Large intestine (tissue), 3 donors: Measurements from ENCODE around the gene VPS13A. TPM values are rescaled to one million over a fixed set of nuclear protein-coding genes. Genes with fewer than 3 reads are reported as not detected.

Source experiments
- DNase-seq, 2 donors: peaks; one replicate each; pipeline versions ENCODE4 v3.0.0 to v3.0.0-alpha.2; 2013
- H3K27ac ChIP-seq: one replicate; pipeline ENCODE4 v1.5.1; 2013; ENCODE audit warnings: low read length
- H3K27me3 ChIP-seq: 2 replicates; pipeline ENCODE4 v1.6.1; 2013; ENCODE audit warnings: low read length; ENCODE audit not compliant: control insufficient read depth, insufficient read depth
- H3K36me3 ChIP-seq: 2 replicates; pipeline ENCODE4 v1.6.1; 2013; ENCODE audit warnings: low read length; ENCODE audit not compliant: control insufficient read depth, insufficient read depth
- H3K4me1 ChIP-seq: one replicate; pipeline ENCODE4 v1.6.1; 2013; ENCODE audit warnings: low read length; ENCODE audit not compliant: control insufficient read depth, insufficient read depth
- H3K4me3 ChIP-seq: one replicate; pipeline ENCODE4 v1.5.1; 2013; ENCODE audit warnings: low read length
- H3K9me3 ChIP-seq: one replicate; pipeline ENCODE4 v1.6.1; 2013; ENCODE audit warnings: mild to moderate bottlenecking, low read depth, low read length, moderate library complexity; ENCODE audit not compliant: control insufficient read depth
- WGBS: methylation state at CpG from one replicate; pipeline ENCODE4 v1.1.5; 2013; ENCODE audit warnings: low lambda C conversion rate; ENCODE audit not compliant: insufficient coverage; 5-methylcytosine and 5-hydroxymethylcytosine counted together
- polyA plus RNA-seq: library from polyadenylated mRNA; unstranded; fragments of 120-200 nt; gene quantifications from one replicate; pipeline ENCODE4 v1.2.1, GENCODE V29; 2013

VPS13A gene
- polyA plus RNA-seq, 1 donor, result 56.0 TPM

DNA sequence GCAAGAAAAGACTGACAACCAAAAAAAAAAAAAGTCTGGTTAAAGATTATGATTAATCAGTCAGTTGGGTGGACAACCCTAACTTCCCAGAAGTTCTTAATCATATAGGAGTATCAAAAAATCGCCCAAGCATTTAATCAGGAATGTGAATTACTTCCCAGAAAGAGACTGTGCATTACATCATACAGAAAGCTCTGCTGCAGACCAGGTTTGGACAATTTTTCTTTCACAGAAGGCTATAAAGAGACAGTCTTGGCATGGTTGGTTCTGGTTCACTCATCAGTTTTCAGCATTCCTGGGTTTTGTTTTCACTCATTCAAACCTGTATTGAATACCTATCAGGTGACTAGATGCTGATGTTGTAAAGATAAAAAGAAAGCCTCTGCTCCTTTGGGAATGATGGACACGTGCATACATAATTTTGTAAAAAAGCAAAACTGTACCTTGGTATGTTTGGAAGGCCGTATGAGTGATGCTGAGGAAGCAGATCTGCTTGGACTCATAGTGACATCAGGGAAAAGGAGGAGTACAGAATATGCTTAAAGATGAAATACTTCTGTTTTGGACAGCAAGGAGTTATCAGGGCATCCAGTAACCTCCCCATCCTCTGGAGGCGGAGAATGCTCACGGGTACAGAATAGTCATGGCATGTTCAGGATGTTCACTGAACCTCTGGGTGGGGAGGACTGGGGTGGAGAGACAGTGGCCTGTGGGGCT is 292.3 kb downstream of the VPS13A start:
- WGBS, result no CpG with 5 or more reads among the region's 5 CpGs
- DNase-seq, result no peak
- Histone ChIP-seq H3K9me3 (peaks cover 4% of the 10 kb centered on the region), H3K36me3 (no peaks in the 10 kb centered on the region), H3K27ac (no peak overlapping the region), H3K27me3 (no peaks in the 10 kb centered on the region), H3K4me1 (no peaks in the 10 kb centered on the region), H3K4me3 (no peak overlapping the region)

Other genes starting within 250 kb of the VPS13A start
- gene FOXB2, start 157.9 kb upstream of the VPS13A start, polyA plus RNA-seq, result not detected